ENCODE measurements around the gene USP34.

GRCh38 chr2:61221819-61222218 is 249.1 kb downstream of the USP34 start:
- TF ChIP-seq CTCF (IDR thresholded peaks at IDR 0.05; ENCODE audit: low read depth, low read length) (no peak), POLR2A (IDR thresholded peaks at IDR 0.05; ENCODE audit: extremely low read depth, insufficient read length) (no peak)

Measured in NB4 (cell line).